ENCODE results near the gene QRFP. TPM values are rescaled to one million over a fixed set of nuclear protein-coding genes. Genes with fewer than 3 reads are reported as not detected.
A peak's percentile ranks its signal among the peaks of the same experiment; 100 is the strongest.

QRFP gene
- polyA plus RNA-seq, 1 donor (not counting 4 experiments of a cell fraction or from before 2014, with no cell fraction given): not detected

- Histone ChIP-seq H3K27ac (ENCODE audit: control insufficient read depth, insufficient read depth, low read length) (no peak overlapping the region), H3K4me2 (ENCODE audit: control insufficient read depth, extremely low read depth, insufficient read depth, low read depth, low read length) (no peak overlapping the region), H2AFZ (ENCODE audit: control insufficient read depth, low read length) (no peak overlapping the region), H3K9me1 (ENCODE audit: control insufficient read depth, extremely low read depth, insufficient read depth, low read length) (no peaks in the 10 kb centered on the region), H3K9ac (ENCODE audit: control insufficient read depth, extremely low read depth, insufficient read depth, low read length) (no peak overlapping the region), H3K27me3 (ENCODE audit: control insufficient read depth, extremely low read depth, insufficient read depth, low read length) (peaks cover 38% of the 10 kb centered on the region), H3K79me2 (ENCODE audit: control insufficient read depth, insufficient read depth, low read length) (no peaks in the 10 kb centered on the region), H3K36me3 (ENCODE audit: control insufficient read depth in 2 of 2, extremely low read depth in 1 of 2, insufficient read depth in 2 of 2, low read length in 2 of 2) (no peaks in the 10 kb centered on the region), H3K4me3 (ENCODE audit: control insufficient read depth in 2 of 3, extremely low read depth in 1 of 3, insufficient read depth in 2 of 3, low read depth in 1 of 3, low read length in 3 of 3) (no peak overlapping the region), H4K20me1 (ENCODE audit: control insufficient read depth, extremely low read depth, insufficient read depth, low read length) (no peaks in the 10 kb centered on the region), H3K9me3 (ENCODE audit: control insufficient read depth, low read depth, low read length) (no peaks in the 10 kb centered on the region), H3K4me1 (ENCODE audit: control insufficient read depth, extremely low read depth, insufficient read depth, low read length) (peaks cover 38% of the 10 kb centered on the region)
- DNase-seq (ENCODE audit: low read depth, low spot score) (no peak), FAIRE-seq (no peak)
- dilution Hi-C loops (cut with MboI; ENCODE audit: extremely low pct_ligation_motif_present, low sequenced_read_pairs): no loop called here
- TF ChIP-seq CTCF (optimal IDR thresholded peaks at IDR 0.05 in 1 of 3, IDR thresholded peaks at IDR 0.05 in 1 of 3, conservative IDR thresholded peaks at IDR 0.05 in 1 of 3; ENCODE audit: extremely low read depth in 1 of 3, insufficient read depth in 2 of 3, low read length in 3 of 3): no peak
- no peak for TF ChIP-seq EZH2 (IDR thresholded peaks at IDR 0.05; ENCODE audit: low read length)
Observed at GRCh38 chr9:130929571-130930038, 33.0 kb upstream of the QRFP start.

GRCh38 chr9:130927995-130928900 is 31.6 kb upstream of the QRFP start:
- Histone ChIP-seq H3K9me3 (ENCODE audit: control insufficient read depth, low read depth, low read length) (no peaks in the 10 kb centered on the region), H3K4me3 (ENCODE audit: control insufficient read depth in 2 of 3, extremely low read depth in 1 of 3, insufficient read depth in 2 of 3, low read depth in 1 of 3, low read length in 3 of 3) (peak overlapping the region in 1 of 3 experiments; percentile 5), H3K4me2 (ENCODE audit: control insufficient read depth, extremely low read depth, insufficient read depth, low read depth, low read length) (peak overlapping the region; percentile 78), H3K27me3 (ENCODE audit: control insufficient read depth, extremely low read depth, insufficient read depth, low read length) (peaks cover 30% of the 10 kb centered on the region), H4K20me1 (ENCODE audit: control insufficient read depth, extremely low read depth, insufficient read depth, low read length) (no peaks in the 10 kb centered on the region), H3K9me1 (ENCODE audit: control insufficient read depth, extremely low read depth, insufficient read depth, low read length) (no peaks in the 10 kb centered on the region), H3K36me3 (ENCODE audit: control insufficient read depth in 2 of 2, extremely low read depth in 1 of 2, insufficient read depth in 2 of 2, low read length in 2 of 2) (no peaks in the 10 kb centered on the region), H3K9ac (ENCODE audit: control insufficient read depth, extremely low read depth, insufficient read depth, low read length) (peak overlapping the region; percentile 64), H3K79me2 (ENCODE audit: control insufficient read depth, insufficient read depth, low read length) (no peaks in the 10 kb centered on the region), H2AFZ (ENCODE audit: control insufficient read depth, low read length) (no peak overlapping the region), H3K27ac (ENCODE audit: control insufficient read depth, insufficient read depth, low read length) (peak overlapping the region; percentile 77), H3K4me1 (ENCODE audit: control insufficient read depth, extremely low read depth, insufficient read depth, low read length) (peaks cover 34% of the 10 kb centered on the region)
- TF ChIP-seq EZH2 (IDR thresholded peaks at IDR 0.05; ENCODE audit: low read length) (no peak), CTCF (optimal IDR thresholded peaks at IDR 0.05 in 1 of 3, IDR thresholded peaks at IDR 0.05 in 1 of 3, conservative IDR thresholded peaks at IDR 0.05 in 1 of 3; ENCODE audit: extremely low read depth in 1 of 3, insufficient read depth in 2 of 3, low read length in 3 of 3) (no peak)
- dilution Hi-C loops (cut with MboI; ENCODE audit: extremely low pct_ligation_motif_present, low sequenced_read_pairs): no loop called here
- DNase-seq (ENCODE audit: low read depth, low spot score): no peak
- FAIRE-seq: peak; percentile 67
